Esophagus muscularis mucosa (tissue), 3 donors: ENCODE results near the gene ZNF556.

Source experiments
- CTCF ChIP-seq, 3 experiments: fragments of 200-600 bp in 2 of 3; fragments of 450-650 bp in 1 of 3; sonication (generic) in 2 of 3; IDR thresholded peaks; one replicate each; pipeline ENCODE4 v1.5.1; 2017 to 2019; ENCODE audit warnings: antibody characterized with exemption in 3 of 3, mild to moderate bottlenecking in 2 of 3, moderate library complexity in 1 of 3
- POLR2A ChIP-seq: fragments of 450-650 bp; IDR thresholded peaks from one replicate; pipeline ENCODE4 v1.6.1; 2017; ENCODE audit warnings: antibody characterized with exemption, moderate library complexity, mild to moderate bottlenecking, low read depth
- POLR2AphosphoS5 ChIP-seq, 2 donors: sonication (generic); formaldehyde crosslinking; IDR thresholded peaks; one replicate each; pipeline ENCODE4 v1.6.1; 2017; ENCODE audit warnings: antibody characterized with exemption in 2 of 2

DNA sequence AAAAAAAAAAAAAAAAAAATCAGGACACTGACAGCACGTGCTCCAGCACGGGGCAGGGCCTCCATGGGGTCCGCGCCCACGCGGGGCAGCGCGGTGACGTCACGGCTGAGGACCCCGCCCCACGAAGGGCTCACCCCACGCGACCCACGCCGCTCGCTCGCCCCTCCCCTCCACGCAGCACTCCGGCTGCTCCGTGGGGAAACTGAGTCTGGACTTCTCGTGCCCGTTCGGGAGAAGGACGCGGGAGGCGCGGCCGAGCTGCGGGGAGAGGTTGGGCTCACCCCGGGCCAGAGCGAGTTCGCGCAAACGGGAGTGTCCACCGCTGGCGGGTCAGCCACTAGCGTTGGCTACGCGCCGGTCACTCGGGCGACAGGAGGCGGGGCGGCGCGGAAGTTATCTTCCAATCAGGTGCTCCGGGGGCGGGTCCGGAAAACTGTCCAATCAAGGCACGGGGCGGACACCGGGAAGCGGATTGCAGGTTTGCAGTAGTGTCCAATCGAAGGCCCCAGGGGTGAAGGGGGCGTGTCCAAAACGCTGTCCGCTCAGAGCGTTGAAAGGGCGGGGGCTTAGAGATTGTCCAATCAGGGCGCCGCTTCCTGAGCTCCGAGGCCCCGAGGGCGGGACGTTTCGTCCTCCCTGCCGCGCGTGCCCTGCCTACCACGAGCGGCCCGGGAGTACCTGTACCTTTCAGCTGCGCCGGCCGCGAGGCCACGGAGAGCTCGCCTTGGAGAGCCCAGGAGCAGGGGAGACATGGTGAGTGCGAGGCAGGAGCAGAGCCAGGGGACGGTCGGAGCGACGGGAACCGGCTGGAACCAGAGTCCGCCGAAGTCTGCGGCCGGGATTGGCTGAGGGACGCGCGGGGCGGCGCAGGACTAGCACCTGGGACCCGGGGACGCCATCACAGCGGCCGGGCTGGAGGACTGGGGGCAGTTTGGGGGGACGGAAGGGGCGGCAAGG, 33.4 kb downstream of the ZNF556 start, which contains the start of gene ZNF57:
- peak in 1 of 3 experiments; percentile 19 for TF ChIP-seq CTCF (IDR thresholded peaks at IDR 0.05)
- peak; percentile 68 to 72 for TF ChIP-seq POLR2AphosphoS5 (IDR thresholded peaks at IDR 0.05)
- TF ChIP-seq POLR2A = peak; percentile 21
